CD4-positive, alpha-beta T cell (primary cell): Measurements from ENCODE around the gene EML6. TPM values are rescaled to one million over a fixed set of nuclear protein-coding genes. Genes with fewer than 3 reads are reported as not detected.

Experiments used
- ATAC-seq: fragments of 200-7000 bp; cut with Tn5 transposase; one replicate; pipeline ENCODE4 v1.10.0; 2022; ENCODE audit warnings: mild to moderate bottlenecking; ENCODE audit not compliant: poor library complexity
- CTCF ChIA-PET: fragments of 350-600 bp; sonication (Branson Sonifier 250); formaldehyde crosslinking; loops from one replicate; lab custom pipeline; 2021; ENCODE audit warnings: antibody characterized with exemption, inconsistent platforms; lab: Charles Lee
- POLR2A ChIA-PET: fragments of 350-600 bp; sonication (Branson Sonifier 250); formaldehyde crosslinking; loops from one replicate; lab custom pipeline; 2021; ENCODE audit warnings: antibody characterized with exemption, inconsistent platforms; lab: Charles Lee
- DNase-seq, 14 experiments: peaks; one replicate each; pipeline ENCODE4 v3.0.0-alpha.2; 2013 to 2020; ENCODE audit warnings: mixed read lengths in 2 of 14
- H3K27ac ChIP-seq, 2 donors: one replicate each; pipeline versions ENCODE4 v1.5.1 to v1.7.0; 2013; ENCODE audit warnings: low read length in 2 of 2, low read depth in 1 of 2, mild to moderate bottlenecking in 1 of 2
- H3K27me3 ChIP-seq, 2 experiments: 1 replicate in 1 of 2; 2 replicates in 1 of 2; pipeline versions ENCODE4 v1.6.1 to v1.7.0; 2013; ENCODE audit warnings: low read length in 2 of 2, control low read depth in 1 of 2, mild to moderate bottlenecking in 1 of 2, moderate library complexity in 1 of 2; ENCODE audit not compliant: insufficient read depth in 2 of 2, control insufficient read depth in 1 of 2
- H3K36me3 ChIP-seq: one replicate; pipeline ENCODE4 v1.6.1; 2013; ENCODE audit warnings: low read length, control low read depth; ENCODE audit not compliant: insufficient read depth
- H3K4me1 ChIP-seq: one replicate; pipeline ENCODE4 v1.6.1; 2013; ENCODE audit warnings: low read length, control low read depth; ENCODE audit not compliant: insufficient read depth
- H3K4me3 ChIP-seq: one replicate; pipeline ENCODE4 v1.5.1; 2013; ENCODE audit warnings: mild to moderate bottlenecking, low read length, moderate library complexity
- H3K9me3 ChIP-seq, 2 experiments: 1 replicate in 1 of 2; 2 replicates in 1 of 2; pipeline versions ENCODE4 v1.6.1 to v1.7.0; 2013; ENCODE audit warnings: low read length in 2 of 2, mild to moderate bottlenecking in 2 of 2, control low read depth in 1 of 2, moderate library complexity in 1 of 2; ENCODE audit not compliant: control insufficient read depth in 1 of 2, insufficient read depth in 1 of 2
- H3K27ac Mint-ChIP-seq: one replicate; pipeline ENCODE4 v1.8.0; 2020; ENCODE audit warnings: mixed read lengths
- H3K27me3 Mint-ChIP-seq: one replicate; pipeline ENCODE4 v1.8.0; 2021; ENCODE audit warnings: mixed read lengths
- H3K36me3 Mint-ChIP-seq: one replicate; pipeline ENCODE4 v1.8.0; 2021; ENCODE audit warnings: low read depth, mixed read lengths
- H3K4me1 Mint-ChIP-seq: one replicate; pipeline ENCODE4 v1.8.0; 2021; ENCODE audit warnings: low read depth, mixed read lengths
- H3K4me3 Mint-ChIP-seq: one replicate; pipeline ENCODE4 v1.8.0; 2020; ENCODE audit warnings: mild to moderate bottlenecking, mixed read lengths
- H3K9me3 Mint-ChIP-seq: one replicate; pipeline ENCODE4 v1.8.0; 2020; ENCODE audit warnings: mixed read lengths
- CTCF ChIP-seq: fragments of 200-600 bp; IDR thresholded peaks from one replicate; pipeline ENCODE4 v1.8.0; 2022; ENCODE audit warnings: antibody characterized with exemption, mild to moderate bottlenecking
- intact Hi-C, 2 experiments: fragments of 100-400 bp; cut with DNase I in 1 of 2; cut with micrococcal nuclease in 1 of 2; formaldehyde crosslinking; loops; one replicate each; pipeline versions ENCODE4 v1.15.1 to v1.9.0; 2023 to 2025; cut with DNase I, micrococcal nuclease
- total RNA-seq, 174 experiments: library from RNA in 2 of 174; stranded (reverse) in 2 of 174; gene quantifications; one replicate each; pipeline ENCODE4 v1.2.3 and lab custom pipeline; 2021 to 2026

Gene EML6
- total RNA-seq, 2 experiments from 2014 or later, result 0.22 to 0.34 TPM

GRCh38 chr2:55017880-55018279 is 294.4 kb downstream of the EML6 start:
- Histone ChIP-seq H3K27ac (no peak overlapping the region), H3K9me3 (peaks cover 0 to 3% of the 10 kb centered on the region in 2 experiments), H3K36me3 (no peaks in the 10 kb centered on the region), H3K4me1 (peaks cover 10% of the 10 kb centered on the region), H3K27me3 (no peaks in the 10 kb centered on the region), H3K4me3 (no peak overlapping the region)
- no peaks in the 10 kb centered on the region for H3K27me3 Mint-ChIP-seq
- intact Hi-C loops, result loop anchor here (10.0 kb wide), 3 partner anchors 353 to 903 kb away; partner anchors contain the start of gene ACYP2 (in 1 of the 2)
- H3K36me3 Mint-ChIP-seq, result peaks cover 17% of the 10 kb centered on the region
- ChIA-PET POLR2A (interaction anchor here (1.4 to 1.5 kb wide), 2 partner anchors 8 to 12 kb away, joined by 3 to 5 read pairs; no protein-coding TSS in a partner anchor), CTCF (no interaction called here)
- H3K4me1 Mint-ChIP-seq, result peaks cover 40% of the 10 kb centered on the region
- DNase-seq (no peak), ATAC-seq (no peak)
- H3K27ac Mint-ChIP-seq, result no peak overlapping the region
- no peak for TF ChIP-seq CTCF
- no peak overlapping the region for H3K4me3 Mint-ChIP-seq
- no peaks in the 10 kb centered on the region for H3K9me3 Mint-ChIP-seq

- Histone ChIP-seq H3K4me3 (no peak overlapping the region), H3K9me3 (peaks cover 0 to 3% of the 10 kb centered on the region in 2 experiments), H3K4me1 (peaks cover 13% of the 10 kb centered on the region), H3K36me3 (no peaks in the 10 kb centered on the region), H3K27ac (no peak overlapping the region), H3K27me3 (no peaks in the 10 kb centered on the region)
- ATAC-seq (no peak), DNase-seq (no peak)
- H3K27ac Mint-ChIP-seq, result peak overlapping the region; percentile 40
- no peaks in the 10 kb centered on the region for H3K9me3 Mint-ChIP-seq
- TF ChIP-seq CTCF, result no peak
- no peak overlapping the region for H3K4me3 Mint-ChIP-seq
- peaks cover 32% of the 10 kb centered on the region for H3K4me1 Mint-ChIP-seq
- H3K36me3 Mint-ChIP-seq, result peaks cover 17% of the 10 kb centered on the region
- no peaks in the 10 kb centered on the region for H3K27me3 Mint-ChIP-seq
- intact Hi-C loops, result loop anchor here (10.0 kb wide), 3 partner anchors 354 to 904 kb away; partner anchors contain the start of gene ACYP2 (in 1 of the 2)
- ChIA-PET POLR2A (interaction anchor here (1.2 to 1.4 kb wide), 2 partner anchors 9 to 32 kb away, joined by 3 to 5 read pairs; partner anchors contain the start of gene RTN4), CTCF (no interaction called here)
Observed at GRCh38 chr2:55018619-55019018, 295.2 kb downstream of the EML6 start.

- ChIA-PET POLR2A (interaction anchor here (1.1 to 1.5 kb wide), 3 partner anchors 29 to 31 kb away, joined by 3 to 4 read pairs (median 3); partner anchors contain the start of gene RTN4), CTCF (no interaction called here)
- DNase-seq, result peak in 1 of 14 experiments; percentile 13
- Mint-ChIP-seq H3K36me3 (peaks cover 17% of the 10 kb centered on the region), H3K27me3 (no peaks in the 10 kb centered on the region), H3K4me3 (no peak overlapping the region), H3K9me3 (no peaks in the 10 kb centered on the region), H3K4me1 (peaks cover 29% of the 10 kb centered on the region), H3K27ac (peak overlapping the region; percentile 40)
- Histone ChIP-seq H3K4me1 (peaks cover 13% of the 10 kb centered on the region), H3K27me3 (no peaks in the 10 kb centered on the region), H3K27ac (no peak overlapping the region), H3K9me3 (peaks cover 0 to 3% of the 10 kb centered on the region in 2 experiments), H3K4me3 (no peak overlapping the region), H3K36me3 (no peaks in the 10 kb centered on the region)
- intact Hi-C loops, result loop anchor here (10.0 kb wide), 3 partner anchors 355 to 905 kb away; partner anchors contain the start of gene ACYP2 (in 1 of the 2)
- TF ChIP-seq CTCF, result no peak
- ATAC-seq, result no peak
Observed at GRCh38 chr2:55019526-55020258, 296.2 kb downstream of the EML6 start.
